D721Med (cell line): ENCODE data around the gene UTP14A.

ENCODE experiments used
- DNase-seq: peaks from one replicate; pipeline ENCODE4 v3.0.0; 2011; ENCODE audit warnings: low spot score; ENCODE audit not compliant: insufficient read length
- FAIRE-seq: peaks from 2 replicates; lab custom pipeline; 2011; peaks lifted over from hg19 to GRCh38; lab: Jason Lieb, UNC
- CTCF ChIP-seq: IDR thresholded peaks from 2 replicates; pipeline ENCODE4 v1.5.1; 2012; ENCODE audit warnings: mild to moderate bottlenecking, control low read depth; ENCODE audit not compliant: insufficient read depth; ENCODE audit errors: missing control alignments

UTP14A gene

DNA sequence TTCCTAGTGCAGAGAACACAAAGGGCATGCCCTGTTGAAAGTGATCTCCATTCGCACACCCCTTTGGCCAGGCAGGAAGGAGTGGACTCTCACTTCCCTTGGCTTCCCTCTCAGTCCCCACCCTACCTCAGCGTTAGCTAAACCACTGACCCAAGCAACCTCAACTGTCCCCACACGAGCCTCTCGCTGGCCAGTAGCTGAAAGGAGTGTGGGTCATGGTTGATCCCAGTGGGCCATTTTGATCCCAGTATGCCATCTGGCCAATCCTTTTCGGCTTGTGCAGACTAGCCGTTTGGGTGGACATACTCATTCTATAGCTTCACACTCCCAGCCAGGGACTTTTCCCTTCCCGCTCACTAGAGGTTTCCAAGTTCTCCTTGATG, 52.1 kb downstream of the UTP14A start:
- DNase-seq (no peak), FAIRE-seq (no peak)
- no peak for TF ChIP-seq CTCF

GRCh38 chrX:129958814-129959492, 53.0 kb downstream of the UTP14A start:
- FAIRE-seq (no peak), DNase-seq (no peak)
- TF ChIP-seq CTCF: no peak

DNA sequence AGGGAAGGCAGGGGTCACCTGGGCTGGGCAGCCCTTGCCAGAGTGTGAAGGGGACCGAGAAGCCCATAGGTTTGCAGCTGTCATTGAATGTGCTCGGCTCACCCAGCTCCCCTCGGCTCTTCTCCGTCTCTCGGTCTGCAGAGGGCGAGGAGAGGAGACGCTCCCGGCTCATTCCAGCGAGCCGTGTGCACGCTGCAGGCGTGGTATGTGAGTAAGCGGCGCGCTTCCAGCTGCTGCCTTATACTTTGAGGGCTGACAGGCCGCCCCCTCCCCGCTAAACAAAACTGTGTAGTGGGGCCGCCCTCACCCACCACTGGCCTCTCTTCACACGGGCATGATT, 53.5 kb downstream of the UTP14A start:
- DNase-seq (no peak), FAIRE-seq (no peak)
- TF ChIP-seq CTCF: no peak

GRCh38 chrX:129961180-129962083, 55.5 kb downstream of the UTP14A start:
- DNase-seq (no peak), FAIRE-seq (no peak)
- TF ChIP-seq CTCF: no peak

- FAIRE-seq: no peak
- no peak for TF ChIP-seq CTCF
- no peak for DNase-seq
These were observed 57.8 kb downstream of the UTP14A start for GRCh38 chrX:129963729-129964128.

DNA sequence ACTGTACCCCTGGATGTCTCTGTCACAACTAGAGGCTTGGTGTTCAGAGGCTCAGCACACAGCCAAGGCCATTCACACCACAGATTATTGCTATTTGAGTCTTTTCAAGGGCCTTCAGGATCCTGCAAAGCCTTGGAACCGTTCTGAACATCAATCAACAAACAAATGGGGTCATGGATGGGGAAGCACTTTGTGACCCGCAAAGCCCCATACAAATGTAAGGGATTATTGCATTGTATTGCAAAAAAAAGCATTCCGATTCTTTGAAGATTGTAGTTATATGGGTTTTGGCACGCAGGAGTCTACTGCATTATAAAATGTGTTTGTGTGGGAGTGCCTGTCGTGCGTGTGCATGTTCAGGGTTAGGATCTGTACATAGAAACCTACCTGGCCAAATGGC, 59.2 kb downstream of the UTP14A start:
- no peak for DNase-seq
- TF ChIP-seq CTCF: no peak
- FAIRE-seq: no peak

DNA sequence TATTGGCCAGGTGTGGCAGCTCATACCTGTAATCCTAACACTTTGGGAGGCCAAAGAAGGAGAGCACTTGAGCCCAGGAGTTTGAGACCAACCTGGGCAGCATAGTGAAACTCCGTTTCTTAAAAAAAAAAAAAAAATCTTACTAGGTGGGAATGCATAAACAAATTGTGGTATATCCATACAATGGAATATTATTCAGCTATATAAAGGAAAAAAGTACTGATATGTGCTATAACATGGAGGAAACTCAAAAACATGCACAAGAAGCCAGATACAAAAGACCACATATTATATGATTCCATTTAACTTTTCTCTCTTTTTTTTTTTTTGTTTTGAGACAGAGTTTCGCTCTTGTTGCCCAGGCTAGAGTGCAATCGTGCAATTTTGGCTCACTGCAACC, 63.0 kb downstream of the UTP14A start:
- no peak for DNase-seq
- FAIRE-seq: no peak
- TF ChIP-seq CTCF: no peak
